Breast epithelium (tissue), 3 donors: ENCODE measurements around the gene ZBTB39.
"Not testable (repeated sequence)": the region's sequence is repeated elsewhere in the genome, so short reads cannot be mapped to it uniquely, and the experiment has no call there.

Source experiments
- CTCF ChIP-seq, 3 donors: fragments of 450-650 bp; IDR thresholded peaks; one replicate each; pipeline ENCODE4 v1.5.1; 2016 to 2017; ENCODE audit warnings: antibody characterized with exemption in 3 of 3, mild to moderate bottlenecking in 3 of 3, moderate library complexity in 3 of 3
- POLR2A ChIP-seq: fragments of 450-650 bp; IDR thresholded peaks from one replicate; pipeline ENCODE4 v1.6.1; 2016; ENCODE audit warnings: antibody characterized with exemption, mild to moderate bottlenecking, moderate library complexity
- POLR2AphosphoS5 ChIP-seq, 3 donors: sonication (generic); formaldehyde crosslinking; IDR thresholded peaks; one replicate each; pipeline ENCODE4 v1.6.1; 2017; ENCODE audit warnings: antibody characterized with exemption in 3 of 3

GRCh38 chr12:56965997-56966642, 40.2 kb downstream of the ZBTB39 start:
- TF ChIP-seq CTCF (IDR thresholded peaks at IDR 0.05); POLR2A; POLR2AphosphoS5 (IDR thresholded peaks at IDR 0.05): not testable (repeated sequence)
